Amygdala (tissue), 56 donors: ENCODE data around the gene PLAC1.

ENCODE experiments used
- DNase-seq, 56 donors: peaks; one replicate each; lab custom pipeline; 2025; lab: John Stamatoyannopoulos, UW

PLAC1 gene, protein sequence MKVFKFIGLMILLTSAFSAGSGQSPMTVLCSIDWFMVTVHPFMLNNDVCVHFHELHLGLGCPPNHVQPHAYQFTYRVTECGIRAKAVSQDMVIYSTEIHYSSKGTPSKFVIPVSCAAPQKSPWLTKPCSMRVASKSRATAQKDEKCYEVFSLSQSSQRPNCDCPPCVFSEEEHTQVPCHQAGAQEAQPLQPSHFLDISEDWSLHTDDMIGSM

DNA sequence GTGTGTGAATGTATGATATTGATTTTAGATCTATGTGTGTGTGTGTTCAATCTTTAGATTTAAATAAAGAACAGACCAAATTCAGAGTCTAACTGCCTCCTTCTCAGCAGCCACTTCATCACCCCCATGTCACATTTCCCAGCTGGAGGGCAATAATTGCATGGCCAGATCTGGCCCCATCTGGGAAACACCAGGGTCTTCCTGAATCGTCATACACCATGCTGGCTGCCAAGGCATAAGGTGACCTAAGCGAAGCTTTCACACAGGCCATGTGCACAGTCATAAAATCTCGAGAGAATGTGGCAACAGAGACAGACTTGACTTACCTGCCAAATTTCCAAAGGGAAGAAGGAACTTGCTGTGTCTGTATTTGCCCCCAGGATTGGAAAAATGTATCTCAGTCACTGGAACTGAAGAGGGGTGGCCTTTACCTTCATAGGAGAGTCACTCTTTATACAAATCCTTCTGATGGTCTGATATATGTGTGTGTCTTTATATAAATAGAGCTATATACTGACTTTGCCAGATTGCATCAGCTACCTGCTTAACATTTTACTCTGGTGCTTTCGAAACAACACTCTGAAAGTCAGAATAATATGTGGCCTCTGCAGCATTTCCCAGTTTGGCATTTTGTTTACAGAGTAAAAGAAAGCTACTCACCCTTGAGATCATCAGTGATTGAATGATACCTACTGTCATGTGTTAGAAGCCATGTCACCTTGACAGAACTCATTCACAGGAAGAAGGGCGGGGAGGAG is at the start of gene PLAC1:
Gene PLAC1, minus strand, starts transcription at position 470 of the 758 bp plus-strand sequence. CDS start 91,789 bp downstream, outside the sequence.
- DNase-seq = no peak

DNA sequence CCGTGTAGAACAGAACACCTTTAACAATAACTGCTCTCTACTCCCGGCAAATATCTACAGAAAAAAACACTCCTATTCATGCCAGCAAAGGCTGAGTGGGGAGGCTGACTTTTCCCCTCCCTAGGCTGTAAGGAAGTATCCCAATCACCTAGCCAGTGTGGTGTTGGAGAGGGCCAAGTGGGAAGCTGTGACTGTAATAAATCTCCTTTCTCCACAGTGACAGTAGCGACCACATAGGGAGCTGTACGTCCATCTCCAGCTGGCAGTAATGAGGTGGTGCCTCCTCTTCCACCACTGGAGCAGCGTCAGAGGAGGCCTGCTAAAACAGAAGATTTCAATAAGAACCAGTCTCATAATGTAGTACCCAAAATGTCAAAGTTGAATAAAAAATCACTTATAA is 47.9 kb upstream of the PLAC1 start:
- no peak for DNase-seq

DNA sequence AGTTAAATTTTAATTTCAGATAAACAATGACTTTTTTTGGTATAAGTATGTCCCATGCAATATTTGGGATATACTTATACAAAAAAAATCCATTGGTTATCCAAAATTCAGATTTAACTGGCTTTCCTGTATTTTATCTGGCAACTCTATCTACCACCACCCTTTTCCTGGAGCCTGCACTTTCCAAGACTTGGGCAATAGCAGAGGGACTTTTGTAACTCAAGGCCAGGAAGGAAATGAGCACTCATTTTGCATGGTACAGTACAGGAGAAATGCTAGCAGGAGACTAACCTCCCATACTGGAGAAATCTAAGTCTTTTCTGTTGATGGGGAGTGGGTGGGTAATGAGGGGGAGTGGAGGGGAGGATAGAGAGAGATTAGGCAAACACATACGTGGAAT is 37.7 kb upstream of the PLAC1 start:
- no peak for DNase-seq

DNA sequence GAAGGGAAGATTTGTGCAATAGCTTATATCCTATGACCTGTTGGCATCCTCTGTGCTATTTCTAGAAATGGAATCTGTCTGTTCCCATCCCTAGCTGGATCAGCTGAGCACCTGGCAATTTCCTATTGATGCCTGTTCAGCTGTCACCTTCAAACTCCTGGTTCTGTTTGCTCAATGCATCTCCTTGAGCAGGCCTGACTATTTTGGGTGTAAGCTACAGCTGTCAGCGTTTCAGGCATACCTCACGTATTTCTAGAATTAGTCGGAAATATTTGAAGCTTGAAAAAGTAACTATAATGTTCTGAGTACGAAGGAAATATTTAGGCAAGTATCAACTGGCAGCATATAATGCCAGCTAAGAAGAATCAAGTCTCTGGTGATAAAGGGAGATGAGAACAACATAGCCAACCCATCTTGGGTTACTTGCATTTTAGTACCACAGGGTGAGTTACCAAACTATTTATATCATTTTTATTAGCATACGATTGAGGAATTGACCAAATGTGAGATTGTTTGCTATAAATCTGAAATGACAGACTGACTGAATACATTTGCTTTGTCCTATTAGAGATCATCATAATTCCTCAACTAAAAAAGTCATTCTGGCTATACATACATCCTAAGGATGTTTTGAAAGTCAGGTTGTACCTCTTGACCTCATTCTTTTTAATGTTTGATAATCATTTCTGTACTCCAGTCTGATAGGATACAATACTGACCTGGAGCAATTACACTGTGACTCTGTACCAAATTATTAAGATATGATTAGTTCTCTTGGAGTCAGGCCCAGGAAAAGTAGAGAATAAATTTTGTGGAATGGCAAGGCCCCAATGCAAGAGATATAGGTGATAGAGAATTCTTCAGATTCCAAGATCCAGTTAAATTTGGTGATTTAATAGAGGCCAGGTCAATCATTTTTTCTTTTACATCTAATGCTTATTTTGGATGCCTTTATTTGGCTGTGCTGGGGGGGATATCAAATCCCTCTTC is 36.4 kb upstream of the PLAC1 start:
- DNase-seq = no peak

DNA sequence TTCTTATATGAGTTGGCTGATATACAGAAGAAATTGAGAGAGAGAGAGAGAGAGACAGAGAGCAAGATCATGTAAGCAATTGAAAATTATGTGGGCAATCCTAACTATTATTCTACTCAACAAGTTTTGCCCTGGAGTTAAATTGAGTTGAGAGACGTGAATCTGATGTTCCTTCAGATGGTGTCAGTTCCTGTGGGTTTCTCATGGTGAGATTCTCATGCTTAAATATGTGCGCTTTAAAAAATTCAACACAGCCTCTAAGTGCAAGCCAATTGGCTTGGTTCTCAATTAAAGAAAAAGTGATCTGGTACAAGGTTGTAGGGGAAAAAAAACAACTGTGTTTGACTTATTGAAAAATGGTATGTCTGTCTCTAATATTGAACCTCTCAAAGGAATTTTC is 35.4 kb upstream of the PLAC1 start:
- DNase-seq = no peak

DNA sequence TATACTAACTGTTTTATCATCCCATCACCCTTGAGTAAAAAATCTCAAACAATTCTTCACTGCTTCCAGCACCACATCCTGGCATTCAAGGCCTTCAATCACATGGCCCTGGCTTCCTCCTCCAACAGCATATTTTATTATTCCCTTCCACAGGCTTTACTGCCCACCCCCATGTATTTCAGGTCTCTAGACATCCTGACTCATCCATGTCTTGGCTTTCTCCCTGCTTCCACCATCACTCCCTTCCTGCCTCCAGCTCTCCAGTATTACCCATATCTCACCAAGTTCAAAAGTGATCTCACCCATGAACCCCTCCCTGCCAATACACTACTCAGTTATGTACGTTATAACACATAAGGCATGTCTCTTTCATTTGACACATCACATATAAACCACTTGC is 34.7 kb upstream of the PLAC1 start:
- DNase-seq = no peak

DNA sequence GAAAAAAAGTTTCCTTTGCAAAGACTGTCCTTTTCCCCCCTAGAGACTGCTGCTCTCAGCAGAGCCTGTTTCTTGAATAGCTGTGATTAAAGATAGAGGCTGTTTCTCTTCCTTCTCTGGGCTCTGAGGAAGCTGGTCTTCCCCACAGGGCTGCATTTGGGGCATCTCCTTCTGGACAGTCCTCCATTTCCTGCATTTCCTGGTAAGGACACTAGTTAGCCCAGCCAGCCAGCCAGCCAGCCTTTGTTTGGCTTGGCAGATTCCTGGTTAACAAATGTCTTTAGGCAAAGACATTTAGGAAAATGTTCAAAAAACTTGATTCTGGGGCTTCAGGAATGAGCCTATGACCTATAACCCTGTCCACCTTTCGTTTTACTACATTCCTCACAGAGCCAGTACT is 34.0 kb upstream of the PLAC1 start:
- no peak for DNase-seq

DNA sequence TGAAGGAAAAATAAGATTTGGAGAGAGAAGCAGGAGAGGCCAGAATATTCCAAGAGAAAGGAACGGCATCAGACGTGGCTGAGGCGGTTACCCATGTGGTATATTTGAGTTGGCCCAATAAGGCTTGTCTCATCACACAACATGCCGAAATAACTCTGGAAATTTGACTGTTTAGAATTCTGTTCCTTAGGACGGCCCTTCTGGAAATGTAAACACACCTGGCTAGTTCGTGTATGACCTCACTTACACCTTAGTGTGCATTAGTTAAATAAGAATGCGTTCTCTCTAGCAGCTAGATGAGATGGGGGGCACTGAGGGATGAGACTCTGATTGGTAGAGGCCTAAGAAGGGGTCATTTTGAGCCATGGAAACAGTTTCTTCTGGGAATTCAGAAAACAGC is 33.2 kb upstream of the PLAC1 start:
- no peak for DNase-seq

DNA sequence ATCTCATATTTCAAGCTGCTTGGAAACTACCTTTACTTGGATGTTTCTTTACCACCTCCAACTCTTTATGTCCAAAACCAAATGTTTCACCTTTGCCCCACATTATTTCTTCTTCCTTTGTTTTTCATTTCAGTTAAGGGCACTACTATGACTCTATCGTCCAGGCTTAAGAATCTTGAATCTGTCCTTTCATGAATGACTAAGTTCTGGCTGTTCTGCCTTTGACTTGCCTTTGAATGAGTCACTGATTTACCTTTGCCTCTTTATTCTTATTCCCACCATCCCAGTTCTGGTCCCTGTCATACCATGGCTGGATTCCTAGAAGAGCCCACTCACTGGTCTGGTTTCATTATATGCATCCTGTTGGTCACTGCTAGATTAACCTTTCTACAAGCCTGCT is 30.6 kb upstream of the PLAC1 start:
- no peak for DNase-seq

DNA sequence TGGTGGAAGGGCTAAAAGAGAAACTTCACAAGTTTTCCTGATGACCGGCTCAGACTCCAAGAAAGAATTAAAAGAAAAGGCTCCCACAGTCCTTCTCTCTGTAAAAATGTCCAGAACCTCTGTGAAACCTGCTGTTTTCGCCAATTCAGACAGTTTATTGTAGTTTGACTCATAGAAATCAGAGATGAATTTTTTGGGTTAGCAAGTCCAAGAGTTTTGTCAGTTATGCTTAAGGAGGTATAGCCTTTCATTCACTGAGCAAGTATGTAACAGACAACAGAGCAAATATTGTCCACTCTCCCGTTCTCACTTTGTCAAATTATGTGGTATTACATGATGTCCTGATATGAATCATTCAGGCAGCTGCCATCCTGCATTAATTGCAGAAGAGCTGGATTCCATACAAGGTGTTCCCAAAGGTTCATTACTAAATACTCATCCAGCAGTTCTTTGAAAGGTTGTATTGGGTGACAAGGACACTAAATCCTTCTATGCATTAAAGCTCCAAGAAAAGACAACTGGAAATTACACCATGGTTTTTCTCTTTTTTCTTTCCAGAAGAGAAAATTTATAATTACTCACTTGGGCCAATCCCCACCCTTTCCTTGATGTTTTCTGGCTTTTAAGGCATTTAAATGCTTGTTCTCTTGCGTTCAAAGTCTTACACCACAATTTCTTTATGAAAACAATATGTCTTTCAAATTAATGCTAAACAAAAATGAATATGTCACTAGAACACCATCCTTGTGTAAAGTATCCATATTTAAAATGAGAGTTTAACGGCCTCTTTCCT is 30.0 kb upstream of the PLAC1 start:
- no peak for DNase-seq

DNA sequence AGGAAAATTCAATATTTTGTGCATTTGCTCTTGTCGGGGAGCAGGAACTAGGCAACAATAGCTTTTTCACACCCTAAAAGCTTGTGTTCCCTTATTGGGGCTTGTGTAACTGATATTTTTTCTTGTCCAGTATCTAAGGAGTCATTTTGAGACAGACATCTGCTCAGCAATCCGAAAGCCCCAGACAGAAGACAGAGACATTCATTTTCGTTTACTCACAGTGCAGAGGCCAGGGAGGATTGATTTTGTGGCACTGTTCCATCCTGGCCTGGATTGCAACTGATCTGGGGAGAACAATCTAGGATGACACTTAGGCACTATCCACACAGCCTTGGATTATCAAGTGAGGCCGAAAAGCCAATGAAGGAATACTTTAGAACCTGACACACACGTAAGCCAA is 27.4 kb upstream of the PLAC1 start:
- no peak for DNase-seq

DNA sequence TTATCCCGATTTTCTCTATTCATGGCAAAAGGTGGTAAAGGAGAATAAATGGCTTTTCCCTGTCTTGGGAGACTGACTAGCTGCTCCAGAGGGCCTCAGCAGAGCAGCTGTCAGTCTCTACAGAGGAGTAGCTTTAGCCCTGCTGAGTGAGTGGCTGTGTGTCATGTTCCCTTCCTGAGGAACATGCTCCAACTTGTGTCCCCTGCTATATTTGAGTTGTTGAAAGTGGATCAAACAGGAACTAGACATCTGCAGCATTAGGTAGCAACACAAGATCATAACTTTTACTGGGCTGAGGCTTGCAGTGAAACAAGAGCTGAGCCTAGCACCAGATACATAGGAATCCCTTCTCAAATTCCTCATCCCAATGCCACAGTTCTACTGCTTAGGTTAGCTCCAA is 26.7 kb upstream of the PLAC1 start:
- DNase-seq = no peak

DNA sequence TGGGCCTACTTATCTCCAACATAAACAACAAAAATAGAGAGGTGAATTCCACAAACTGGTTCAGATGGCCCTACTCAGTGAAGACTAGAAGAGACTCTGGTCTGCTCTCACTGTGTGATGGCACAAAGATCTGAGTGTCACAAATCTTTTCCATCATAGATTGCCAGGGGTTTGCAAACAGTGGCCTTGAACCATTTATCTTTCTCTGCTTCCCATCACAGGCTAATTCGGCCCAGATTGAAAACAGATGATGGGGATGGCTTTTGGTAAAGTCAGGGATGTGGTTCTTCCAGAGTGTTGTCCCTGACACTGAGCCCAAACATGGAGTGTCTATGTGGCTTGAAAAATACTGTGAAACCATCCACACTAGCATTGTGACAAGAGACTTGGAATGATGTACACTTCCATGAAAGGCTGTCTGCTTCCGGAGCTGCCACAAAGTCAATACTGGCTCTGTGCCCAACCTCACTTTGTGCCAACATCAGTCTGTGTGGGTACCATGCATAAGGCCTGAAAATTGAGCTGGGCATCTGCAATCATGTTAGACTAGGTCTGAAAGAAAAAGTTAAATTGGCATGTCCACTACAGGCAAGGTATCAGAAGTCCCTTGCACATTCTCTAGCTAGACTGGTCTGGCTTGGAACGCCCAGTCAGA is 25.2 kb upstream of the PLAC1 start:
- DNase-seq = no peak

DNA sequence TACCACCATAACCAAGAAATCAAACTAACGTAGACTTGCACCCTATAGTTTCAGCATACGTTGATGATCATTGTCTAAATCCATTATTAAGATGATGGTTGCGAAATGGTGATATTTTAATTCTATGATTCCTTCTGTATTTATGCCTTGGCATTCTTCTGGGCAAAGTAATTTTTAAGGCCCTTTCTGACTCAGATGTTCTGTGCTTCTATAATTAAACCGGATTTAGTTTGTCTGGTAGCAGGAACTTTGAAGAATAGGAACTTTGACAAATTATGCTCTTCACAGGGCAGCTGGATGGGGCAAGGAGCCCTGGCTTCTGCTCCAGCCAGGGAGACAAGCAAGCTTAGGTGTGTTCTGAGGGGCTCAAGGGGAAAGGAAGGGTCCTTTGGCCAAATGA is 23.8 kb upstream of the PLAC1 start:
- no peak for DNase-seq

DNA sequence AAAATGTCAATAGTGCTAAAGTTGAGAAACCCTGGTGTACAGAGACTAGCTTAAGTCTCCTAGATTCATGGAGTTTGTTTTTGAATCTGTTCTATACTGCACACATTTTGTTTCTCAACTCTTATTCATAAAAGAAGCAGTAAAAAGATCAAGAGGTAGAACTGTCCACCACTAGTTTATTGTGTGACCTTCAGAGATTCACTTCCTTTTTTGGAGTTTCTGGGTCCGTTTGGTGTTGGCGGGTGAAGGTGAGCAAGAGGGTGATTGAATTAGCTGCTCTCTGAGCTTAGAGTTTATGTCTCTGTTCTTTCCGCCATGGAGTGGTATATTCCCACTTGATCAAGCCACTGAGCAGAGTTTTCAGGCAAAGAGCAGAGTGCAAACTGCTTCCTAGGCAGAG is 21.4 kb upstream of the PLAC1 start:
- DNase-seq = no peak

DNA sequence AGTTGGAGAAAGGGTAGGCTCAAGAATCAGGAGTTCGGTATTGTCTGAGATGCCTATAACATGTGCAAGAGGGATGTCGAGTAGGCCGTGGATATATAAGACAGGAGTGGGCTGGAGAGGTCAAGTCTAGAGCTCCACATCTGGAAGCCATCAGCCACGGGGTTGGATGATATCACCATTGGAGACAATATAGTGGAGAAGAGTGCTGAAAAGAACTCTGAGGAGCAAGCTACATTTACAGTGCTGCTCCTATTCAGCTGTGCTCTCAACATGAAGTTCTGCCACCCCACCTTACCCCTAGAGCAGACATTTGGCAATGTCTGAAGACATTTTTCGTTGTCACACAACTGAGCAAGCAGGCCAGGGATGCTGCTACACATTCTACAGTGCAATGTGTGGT is 20.9 kb upstream of the PLAC1 start:
- DNase-seq = no peak

DNA sequence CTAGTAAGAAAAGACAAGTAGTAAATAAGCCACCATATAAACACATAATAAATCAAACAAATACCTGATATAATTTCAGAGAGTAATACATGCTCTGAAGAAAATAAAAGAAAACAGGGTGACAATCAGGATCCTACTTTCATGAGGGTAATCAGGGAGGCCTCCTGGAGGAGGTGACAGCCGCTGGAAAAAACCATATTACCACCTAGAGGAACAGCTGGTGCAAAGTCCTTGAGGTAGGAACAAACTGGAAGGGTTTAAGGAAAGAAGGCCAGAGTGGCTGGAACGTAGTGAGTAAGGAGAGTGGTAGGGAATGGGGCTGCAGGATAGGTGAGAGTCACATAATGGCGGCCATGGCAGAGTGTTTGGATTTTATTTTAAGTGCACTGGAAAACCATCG is 19.1 kb upstream of the PLAC1 start:
- no peak for DNase-seq

DNA sequence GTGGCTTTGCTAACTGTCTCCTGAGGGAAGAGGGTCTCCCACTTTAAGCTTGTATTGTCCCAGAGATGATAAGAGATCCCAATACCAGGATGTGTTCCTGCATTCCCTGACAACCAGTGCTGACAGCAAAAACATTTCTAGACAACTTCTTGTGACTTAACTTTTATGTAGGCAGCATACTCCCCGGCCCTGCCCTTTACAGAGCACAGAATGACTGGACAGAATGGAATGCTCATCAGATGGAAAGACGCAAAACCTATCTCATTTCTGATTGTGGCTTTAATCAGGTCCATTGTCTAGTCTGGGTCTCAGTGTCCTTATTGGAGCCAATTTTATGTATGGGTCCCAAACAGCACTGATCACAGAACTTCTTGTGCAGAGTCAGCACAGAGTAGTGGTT is 18.2 kb upstream of the PLAC1 start:
- no peak for DNase-seq

DNA sequence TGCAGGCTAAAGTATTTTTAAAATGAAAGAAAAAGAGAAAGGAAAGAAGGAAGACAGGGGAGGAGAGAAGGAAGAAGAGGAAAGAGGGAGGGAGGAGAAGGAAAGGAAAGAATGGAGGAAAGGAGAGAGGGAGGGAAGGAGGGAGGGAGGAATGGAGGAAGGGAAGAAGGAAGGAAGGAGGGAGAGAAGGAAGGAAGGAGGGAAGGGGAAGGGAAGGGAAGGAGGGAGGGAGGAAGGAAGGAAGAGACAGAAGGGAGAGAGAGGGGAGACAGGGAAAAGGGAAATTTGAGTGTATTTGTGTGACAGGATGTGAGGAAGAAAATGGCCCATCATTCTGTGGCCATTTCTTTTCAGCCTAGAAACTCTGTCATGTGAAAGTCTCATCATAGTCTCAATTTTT is 14.9 kb upstream of the PLAC1 start:
- no peak for DNase-seq

DNA sequence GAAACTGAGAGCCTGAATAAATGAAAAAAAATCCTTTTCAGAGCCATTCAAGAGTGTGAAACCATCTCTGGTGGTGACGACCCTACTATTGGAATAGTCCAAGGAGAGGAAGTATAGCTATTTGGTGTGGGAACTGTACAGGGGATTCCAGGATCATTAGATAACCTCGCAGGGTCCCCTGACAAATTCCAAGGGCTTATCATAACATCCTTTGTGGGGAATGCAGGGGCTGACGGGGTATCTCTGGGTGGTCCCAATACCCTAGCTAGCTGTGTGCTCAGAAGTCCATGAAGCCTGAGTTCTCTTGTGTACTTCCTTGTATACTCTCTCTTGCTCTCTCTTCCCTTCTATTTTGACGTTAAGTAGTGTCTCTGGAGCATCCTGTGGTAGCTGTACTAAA is 13.8 kb upstream of the PLAC1 start:
- no peak for DNase-seq
